SK-N-SH (cell line): Measurements from ENCODE around the gene GALT. TPM values are rescaled to one million over a fixed set of nuclear protein-coding genes. Genes with fewer than 3 reads are reported as not detected.

Source experiments
- CTCF ChIA-PET: fragments of 300-600, 350-600 bp; formaldehyde crosslinking; extraction: SDS; loops from one replicate; lab custom pipeline; 2021; lab: Yijun Ruan, JAX
- POLR2A ChIA-PET: fragments of 350-600 bp; sonication (Branson Sonifier 250); formaldehyde crosslinking; extraction: SDS; loops from one replicate; lab custom pipeline; 2020; ENCODE audit warnings: antibody characterized with exemption, inconsistent platforms; lab: Yijun Ruan, JAX
- DNase-seq: peaks from one replicate; pipeline ENCODE4 v3.0.0; 2012
- H2AFZ ChIP-seq: fragments of 200-600 bp; sonication (generic); 2 replicates; pipeline ENCODE4 v1.8.1; 2016; ENCODE audit warnings: antibody characterized with exemption, mild to moderate bottlenecking, low read depth
- H3F3A ChIP-seq: fragments of 200-600 bp; sonication (generic); replicated peaks from 2 replicates; pipeline ENCODE3; 2016; ENCODE audit warnings: antibody characterized with exemption, mild to moderate bottlenecking; ENCODE audit not compliant: insufficient read depth
- H3K27ac ChIP-seq, 2 experiments: fragments of 200-500 bp in 1 of 2; fragments of 200-600 bp in 1 of 2; sonication (Bioruptor generic) in 1 of 2; sonication (generic), shearing (Covaris generic) in 1 of 2; 2 replicates each; pipeline versions ENCODE4 v1.5.1 to v1.6.1; 2014 to 2016; ENCODE audit warnings: low read depth in 2 of 2, inconsistent platforms in 1 of 2, low read length in 1 of 2, mild to moderate bottlenecking in 1 of 2, mixed read lengths in 1 of 2
- H3K27me3 ChIP-seq: fragments of 200-600 bp; sonication (generic), shearing (Covaris generic); 2 replicates; pipeline ENCODE4 v1.6.1; 2016; ENCODE audit warnings: mixed run types; ENCODE audit not compliant: insufficient read depth
- H3K36me3 ChIP-seq, 2 experiments: fragments of 200-500 bp in 1 of 2; fragments of 200-600 bp in 1 of 2; sonication (Bioruptor generic) in 1 of 2; sonication (generic) in 1 of 2; replicated peaks in 1 of 2; 2 replicates each; pipeline versions ENCODE3 to v1.5.1; 2014 to 2016; ENCODE audit warnings: low read length in 1 of 2, mild to moderate bottlenecking in 1 of 2; ENCODE audit not compliant: insufficient read depth in 2 of 2, control insufficient read depth in 1 of 2
- H3K4me1 ChIP-seq, 2 experiments: fragments of 200-500 bp in 1 of 2; fragments of 200-600 bp in 1 of 2; sonication (Bioruptor generic) in 1 of 2; sonication (generic), shearing (Covaris generic) in 1 of 2; 2 replicates each; pipeline versions ENCODE4 v1.5.1 to v1.6.1; 2014 to 2016; ENCODE audit warnings: low read depth in 1 of 2, low read length in 1 of 2, mixed run types in 1 of 2; ENCODE audit not compliant: insufficient read depth in 2 of 2, control insufficient read depth in 1 of 2
- H3K4me2 ChIP-seq: fragments of 200-600 bp; sonication (generic), shearing (Covaris generic); 2 replicates; pipeline ENCODE4 v1.6.1; 2017; ENCODE audit warnings: mixed run types
- H3K4me3 ChIP-seq, 2 experiments: fragments of 200-500 bp in 1 of 2; fragments of 200-600 bp in 1 of 2; sonication (Bioruptor generic) in 1 of 2; sonication (generic), shearing (Covaris generic) in 1 of 2; 2 replicates each; pipeline versions ENCODE4 v1.5.1 to v1.8.1; 2014 to 2016; ENCODE audit warnings: low read depth in 2 of 2, inconsistent platforms in 1 of 2, low read length in 1 of 2, mild to moderate bottlenecking in 1 of 2, mixed read lengths in 1 of 2, moderate library complexity in 1 of 2
- H3K79me2 ChIP-seq: fragments of 200-600 bp; sonication (generic); 2 replicates; pipeline ENCODE4 v1.8.1; 2017; ENCODE audit warnings: mild to moderate bottlenecking; ENCODE audit not compliant: insufficient read depth
- H3K9ac ChIP-seq: fragments of 200-600 bp; sonication (generic); 2 replicates; pipeline ENCODE4 v1.6.1; 2017; ENCODE audit warnings: mixed run types
- H3K9me2 ChIP-seq: fragments of 200-600 bp; sonication (generic); 2 replicates; pipeline ENCODE4 v1.6.1; 2017; ENCODE audit warnings: mixed run types
- H3K9me3 ChIP-seq: fragments of 200-600 bp; sonication (generic); 2 replicates; pipeline ENCODE4 v1.6.1; 2017; ENCODE audit warnings: mixed run types, mild to moderate bottlenecking, moderate library complexity
- H4K20me1 ChIP-seq: fragments of 200-600 bp; sonication (generic); 2 replicates; pipeline ENCODE4 v1.6.1; 2017; ENCODE audit warnings: mild to moderate bottlenecking, mixed run types; ENCODE audit not compliant: insufficient read depth
- CHD2 ChIP-seq: fragments of 150-350 bp; IDR thresholded peaks from 2 replicates; pipeline ENCODE4 v1.6.1; 2018; ENCODE audit warnings: low read length; ENCODE audit not compliant: partially characterized antibody
- CTCF ChIP-seq: fragments of 200-600 bp; sonication (generic); IDR thresholded peaks from 2 replicates; pipeline ENCODE4 v1.6.1; 2017; ENCODE audit warnings: antibody characterized with exemption, mild to moderate bottlenecking, moderate library complexity
- EP300 ChIP-seq, 2 experiments: IDR thresholded peaks; 2 replicates each; pipeline versions ENCODE4 v1.4.0 to v1.6.1; 2012; ENCODE audit warnings: borderline replicate concordance in 1 of 2, low read depth in 1 of 2, low read length in 1 of 2
- FOXJ3 ChIP-seq: sonication (generic); formaldehyde crosslinking; IDR thresholded peaks from 2 replicates; pipeline ENCODE4 v1.5.1; 2020; ENCODE audit warnings: mild to moderate bottlenecking, missing genetic modification reagents
- MAX ChIP-seq: IDR thresholded peaks from 2 replicates; pipeline ENCODE4 v1.4.0; 2012; ENCODE audit warnings: low read depth
- PBX3 ChIP-seq: IDR thresholded peaks from 2 replicates; pipeline ENCODE4; 2012
- POLR2AphosphoS5 ChIP-seq: IDR thresholded peaks from 2 replicates; pipeline ENCODE4 v1.6.1; 2012; ENCODE audit warnings: low read depth, low read length
- REST ChIP-seq: IDR thresholded peaks from 2 replicates; pipeline ENCODE4 v1.6.1; 2012; ENCODE audit warnings: mild to moderate bottlenecking, low read depth, low read length, moderate library complexity
- SIN3A ChIP-seq: IDR thresholded peaks from 2 replicates; pipeline ENCODE4 v1.6.1; 2012; ENCODE audit warnings: low read depth, mild to moderate bottlenecking, low read length, moderate library complexity, borderline replicate concordance
- SMC3 ChIP-seq: IDR thresholded peaks from 2 replicates; pipeline ENCODE4 v1.6.1; 2012; ENCODE audit warnings: low read depth, low read length, improper control_type of control experiment
- TCF12 ChIP-seq: IDR thresholded peaks from 2 replicates; pipeline ENCODE4 v1.4.0; 2012
- USF2 ChIP-seq: fragments of 150-350 bp; IDR thresholded peaks from 2 replicates; pipeline ENCODE4 v1.6.1; 2017; ENCODE audit warnings: antibody characterized with exemption, low read length, low read depth, borderline replicate concordance
- WGBS: methylation state at CpG from one replicate; pipeline ENCODE4 v1.1.6; 2017; ENCODE audit warnings: low lambda C conversion rate; 5-methylcytosine and 5-hydroxymethylcytosine counted together
- polyA plus RNA-seq, 3 experiments: library from polyadenylated mRNA; depleted of rRNA; stranded (reverse); fragments of >200 nt; gene quantifications; 2 replicates each; pipeline ENCODE4 v1.2.3, GENCODE V29; 2012

Gene GALT
- polyA plus RNA-seq, 1 of the 3 experiments (the other 2 are of a cell fraction), result 45.9 TPM

GRCh38 chr9:34675869-34676268 is 29.4 kb downstream of the GALT start (continued):
- TF ChIP-seq PBX3 (no peak), FOXJ3 (CRISPR knock-in tag) (no peak), TCF12 (no peak), CHD2 (no peak)

- DNase-seq, result no peak
- Histone ChIP-seq H2AFZ (no peak overlapping the region), H3K36me3 (no peaks in the 10 kb centered on the region), H3K4me2 (no peak overlapping the region), H3K4me3 (no peak overlapping the region), H3K9ac (no peak overlapping the region), H3K4me1 (no peaks in the 10 kb centered on the region), H3K9me3 (no peaks in the 10 kb centered on the region), H3K79me2 (no peaks in the 10 kb centered on the region), H3K9me2 (no peaks in the 10 kb centered on the region), H3F3A (no peaks in the 10 kb centered on the region), H3K27ac (no peak overlapping the region), H3K27me3 (no peaks in the 10 kb centered on the region), H4K20me1 (no peaks in the 10 kb centered on the region)
- 90% methylated on average over 3 of the region's 4 CpGs for WGBS
- no peak for TF ChIP-seq CHD2
- TF ChIP-seq MAX, result no peak
- TF ChIP-seq CTCF, result no peak
- TF ChIP-seq POLR2AphosphoS5, result no peak
- no peak for TF ChIP-seq EP300 (IDR thresholded peaks at IDR 0.05; ENCODE audit: borderline replicate concordance in 1 of 2, low read depth in 1 of 2, low read length in 1 of 2)
- TF ChIP-seq SIN3A, result no peak
- TF ChIP-seq REST, result no peak
- no peak for TF ChIP-seq FOXJ3 (CRISPR knock-in tag)
- TF ChIP-seq SMC3, result no peak
- TF ChIP-seq USF2, result no peak
- POLR2A ChIA-PET, result no interaction called here
- CTCF ChIA-PET, result interaction anchor here (1.4 kb wide), 1 partner anchor 17 kb away, joined by 5 read pairs; no protein-coding TSS in a partner anchor
These were observed 37.7 kb downstream of the GALT start for GRCh38 chr9:34684145-34684544.
